GM12872 (cell line): ENCODE measurements around the gene VIM.

Source experiments
- CTCF ChIP-seq: IDR thresholded peaks from 3 replicates; pipeline ENCODE4 v1.5.1; 2011; ENCODE audit warnings: low read depth, mild to moderate bottlenecking, low read length, moderate library complexity; ENCODE audit not compliant: insufficient read depth

Gene VIM

DNA sequence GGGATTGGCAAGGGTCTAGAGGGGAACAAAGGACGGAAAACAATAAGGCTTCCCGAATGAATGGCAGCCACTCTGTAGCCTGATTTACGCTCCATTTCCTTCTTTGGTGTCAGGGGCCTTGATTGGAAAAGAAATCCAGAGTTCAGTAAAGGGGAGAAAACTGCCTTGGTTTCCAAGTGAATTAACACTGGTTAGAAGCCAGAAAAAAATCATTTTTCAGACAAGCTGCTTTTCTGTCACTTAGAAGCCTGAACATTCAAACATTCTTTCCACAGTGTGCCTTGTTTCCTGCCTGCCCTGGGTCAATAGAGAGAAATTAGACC lies 26.3 kb upstream of the VIM start:
- no peak for TF ChIP-seq CTCF

GRCh38 chr10:17202506-17202905 lies 25.5 kb upstream of the VIM start:
- no peak for TF ChIP-seq CTCF

GRCh38 chr10:17202999-17203398 lies 25.0 kb upstream of the VIM start:
- no peak for TF ChIP-seq CTCF

GRCh38 chr10:17203416-17203815 lies 24.6 kb upstream of the VIM start:
- no peak for TF ChIP-seq CTCF

DNA sequence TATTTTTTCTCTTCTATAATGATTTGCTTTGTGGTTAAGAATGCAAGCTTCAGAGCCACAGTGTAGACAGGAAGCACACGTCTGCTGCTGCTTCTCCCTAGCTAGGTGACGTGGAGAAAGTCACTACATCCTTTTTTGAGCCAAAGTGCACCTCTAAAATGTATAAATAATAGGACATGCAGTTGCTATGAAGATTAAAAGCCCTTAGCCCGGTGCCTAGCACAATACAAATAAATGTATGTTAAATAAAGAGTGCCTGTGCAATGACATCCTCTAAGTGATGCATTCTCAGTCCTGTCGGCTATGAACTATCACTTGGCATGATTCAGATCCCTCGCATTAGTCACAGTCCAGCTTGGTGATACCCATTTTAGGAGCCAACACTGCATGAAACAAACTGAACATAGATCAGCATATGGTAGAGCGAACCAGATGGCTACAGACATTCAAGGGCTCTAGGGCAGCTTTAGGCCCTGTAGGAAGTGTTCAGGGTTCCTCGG lies 21.8 kb upstream of the VIM start:
- no peak for TF ChIP-seq CTCF

DNA sequence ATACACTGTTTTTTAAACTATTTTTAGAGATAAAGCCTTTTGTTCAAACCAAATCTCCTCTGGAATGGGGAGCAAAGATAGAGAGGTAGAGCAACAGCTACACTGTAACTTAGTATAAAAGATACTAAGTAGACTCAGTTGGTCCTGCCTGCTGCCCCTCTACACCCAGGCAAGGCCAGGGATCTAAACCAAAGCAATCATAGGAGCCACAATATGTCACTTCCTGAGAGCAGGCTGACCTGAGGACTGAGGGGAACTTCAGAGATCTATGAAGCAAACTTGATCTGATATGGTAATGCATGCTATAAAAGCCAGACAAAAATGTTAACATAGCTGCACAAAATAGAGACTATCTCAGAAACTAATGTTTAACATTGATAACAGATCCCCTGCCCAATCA lies 19.6 kb upstream of the VIM start:
- TF ChIP-seq CTCF = no peak

GRCh38 chr10:17209302-17209701 lies 18.7 kb upstream of the VIM start:
- TF ChIP-seq CTCF = no peak

- no peak for TF ChIP-seq CTCF
Observed at GRCh38 chr10:17209881-17210280, 18.2 kb upstream of the VIM start.
